GM19452 (cell line): ENCODE measurements around the gene ITGB8.

Experiments used
- ATAC-seq: cut with Tn5 transposase; IDR thresholded peaks from one replicate; pipeline ENCODE4 v1.9.1; 2021; ENCODE audit not compliant: unreplicated experiment

ITGB8 gene

GRCh38 chr7:20409961-20410360 is 79.3 kb downstream of the ITGB8 start:
- no peak for ATAC-seq

DNA sequence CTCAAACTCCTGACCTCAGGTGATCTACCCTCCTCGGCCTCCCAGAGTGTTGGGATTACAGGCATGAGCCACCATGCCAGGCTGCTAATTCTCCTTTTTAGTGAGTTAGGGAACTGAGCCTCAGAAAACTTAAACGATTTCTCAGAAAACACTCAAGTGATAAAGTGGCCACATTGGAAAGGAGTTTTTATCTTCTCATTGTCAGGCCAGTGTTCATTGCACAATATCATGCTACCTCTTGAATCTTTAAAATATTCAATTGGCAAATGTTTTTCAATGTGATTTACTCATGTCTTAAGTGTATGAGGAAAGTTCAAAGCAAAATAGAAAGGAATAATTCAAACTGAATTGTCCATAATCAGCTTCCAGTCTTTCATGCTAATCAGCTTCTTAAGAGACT is 80.7 kb downstream of the ITGB8 start:
- no peak for ATAC-seq

- ATAC-seq: no peak
These were observed 81.3 kb downstream of the ITGB8 start for GRCh38 chr7:20412032-20412431.

DNA sequence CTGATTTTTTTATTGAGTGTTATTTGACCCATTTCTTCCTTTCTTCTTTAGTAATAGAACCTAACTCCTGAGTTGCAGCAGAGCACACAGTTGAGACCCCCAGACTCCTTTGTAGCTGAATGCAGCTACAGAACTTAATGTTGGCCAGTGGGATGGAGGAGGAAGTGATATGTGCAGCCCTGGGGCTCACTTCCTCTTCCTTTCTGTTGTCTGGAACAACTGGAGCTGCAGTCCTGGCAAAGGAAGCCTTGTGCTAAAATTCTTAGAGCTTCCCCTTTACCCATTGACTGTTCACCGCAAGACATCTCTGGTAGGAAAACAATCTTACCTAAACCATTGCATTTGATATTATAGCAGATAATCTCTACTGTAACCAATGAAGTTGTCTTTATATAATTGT is 86.6 kb downstream of the ITGB8 start:
- ATAC-seq: no peak

GRCh38 chr7:20417675-20418382 is 87.1 kb downstream of the ITGB8 start:
- no peak for ATAC-seq

DNA sequence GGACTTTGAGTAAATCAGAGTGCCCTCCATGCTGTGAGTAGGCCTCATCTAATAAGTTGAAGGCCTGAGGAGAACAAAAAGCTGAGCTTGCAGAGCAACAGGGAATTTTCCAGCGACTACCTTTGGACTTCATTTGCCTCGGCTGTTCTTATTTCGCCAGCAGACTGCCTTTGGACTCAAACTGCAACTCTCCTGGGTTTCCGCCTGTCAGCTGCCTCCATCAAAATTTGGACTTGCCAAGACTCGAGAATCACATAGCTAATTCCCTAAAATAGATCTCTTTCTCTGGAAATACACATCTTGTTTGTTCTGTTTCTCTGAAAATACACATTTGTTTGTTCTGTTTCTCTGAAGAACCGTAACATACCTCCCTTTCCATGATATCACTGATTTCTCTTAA is 93.8 kb downstream of the ITGB8 start:
- ATAC-seq: no peak

DNA sequence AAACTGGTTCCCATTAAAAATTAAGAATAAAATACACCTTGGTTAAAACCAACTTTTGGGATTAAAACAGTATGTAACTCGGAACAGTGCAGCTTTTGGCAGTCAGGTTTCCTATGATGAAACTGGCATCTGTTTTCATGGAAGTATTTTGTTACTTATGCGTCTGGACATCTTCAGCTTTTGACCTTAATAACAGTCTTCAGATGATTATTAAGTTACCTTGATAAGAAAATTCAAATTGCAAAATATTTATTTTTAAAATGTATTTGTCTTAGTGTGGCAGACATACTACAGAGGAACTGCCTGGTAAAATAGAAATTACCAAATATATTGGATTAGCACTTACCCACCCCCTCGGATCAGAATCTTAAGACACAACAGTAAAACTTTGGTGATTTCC is 100.0 kb downstream of the ITGB8 start:
- ATAC-seq: no peak

- no peak for ATAC-seq
These were observed 100.4 kb downstream of the ITGB8 start for GRCh38 chr7:20431146-20431545.

DNA sequence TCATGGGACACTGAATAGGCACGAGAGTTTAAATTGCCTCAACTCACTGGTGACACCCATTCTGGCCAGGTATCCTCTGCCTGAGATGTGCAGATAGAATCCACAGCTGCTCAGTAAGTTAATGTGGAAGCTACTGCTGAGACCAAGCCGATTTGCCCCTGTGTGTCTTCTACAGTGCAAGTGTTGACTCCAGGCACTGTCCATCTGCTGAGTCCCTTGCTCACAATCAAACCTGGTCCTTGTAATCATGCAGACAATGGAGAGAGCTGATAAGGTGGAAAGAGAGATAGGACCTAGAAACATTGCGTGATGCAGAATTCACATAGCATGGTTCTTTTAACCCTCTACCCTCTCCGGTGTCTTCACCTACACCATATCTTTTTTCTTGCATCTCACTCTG is 101.4 kb downstream of the ITGB8 start:
- ATAC-seq: no peak

GRCh38 chr7:20435305-20435704 is 104.6 kb downstream of the ITGB8 start:
- no peak for ATAC-seq

DNA sequence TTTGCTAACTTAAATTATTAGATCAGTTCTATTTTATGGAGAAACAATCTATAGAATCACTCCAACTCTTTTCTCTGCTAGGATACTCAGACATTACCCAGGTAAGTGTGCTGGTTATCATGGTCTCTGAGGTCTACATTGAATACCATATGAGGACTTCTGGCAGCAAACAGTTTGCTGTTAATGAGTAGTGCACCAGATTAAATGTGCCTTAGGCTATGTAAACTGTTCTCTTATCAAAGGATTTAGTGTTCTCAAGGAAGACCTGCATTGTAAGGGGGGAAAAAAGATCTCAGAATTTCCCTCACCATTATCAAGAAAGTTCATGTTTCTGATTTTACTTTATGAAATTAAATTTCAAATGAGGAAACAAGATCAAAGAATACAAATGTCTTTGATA is 107.5 kb downstream of the ITGB8 start:
- peak; percentile 16 for ATAC-seq

GRCh38 chr7:20438694-20439376 is 108.1 kb downstream of the ITGB8 start:
- ATAC-seq: peak; percentile 88

DNA sequence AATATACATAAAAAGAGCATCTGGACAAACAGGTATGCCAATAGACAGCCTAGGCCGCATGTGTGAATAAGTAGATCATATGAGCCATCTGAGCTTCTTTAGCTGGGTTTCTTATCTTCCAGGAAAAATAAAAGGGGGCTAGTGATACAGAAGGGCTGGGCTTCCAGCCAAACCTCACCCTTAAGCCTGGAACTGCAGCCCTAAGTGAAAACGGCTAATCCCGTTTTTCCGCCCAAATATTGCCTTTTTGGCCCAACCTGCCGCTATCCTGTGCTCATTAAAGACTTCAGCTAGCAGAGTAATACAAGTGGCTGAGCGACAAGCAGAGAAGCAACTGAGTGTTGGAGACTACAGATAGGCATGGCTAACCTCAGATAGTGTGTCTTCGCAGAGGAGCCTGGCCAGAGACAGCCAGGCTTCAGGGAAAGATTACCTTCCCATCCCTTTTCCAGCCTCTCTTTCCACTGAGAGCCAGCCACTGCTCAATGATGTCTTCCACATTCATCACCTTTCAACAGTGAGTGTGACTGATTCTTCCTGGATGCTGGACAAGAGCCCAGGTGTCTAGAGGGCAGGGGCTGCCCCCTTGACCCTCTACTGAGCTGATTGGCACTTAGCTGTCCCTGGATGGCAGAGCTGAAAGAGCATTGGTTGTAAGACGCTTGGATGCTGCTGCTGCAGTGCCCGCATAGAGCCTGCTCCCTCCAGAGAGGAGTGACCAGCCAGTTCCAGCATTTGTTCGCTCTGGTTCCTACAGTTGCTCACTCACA is 108.9 kb downstream of the ITGB8 start:
- ATAC-seq: no peak

- no peak for ATAC-seq
These were observed 109.9 kb downstream of the ITGB8 start for GRCh38 chr7:20440472-20441105.

DNA sequence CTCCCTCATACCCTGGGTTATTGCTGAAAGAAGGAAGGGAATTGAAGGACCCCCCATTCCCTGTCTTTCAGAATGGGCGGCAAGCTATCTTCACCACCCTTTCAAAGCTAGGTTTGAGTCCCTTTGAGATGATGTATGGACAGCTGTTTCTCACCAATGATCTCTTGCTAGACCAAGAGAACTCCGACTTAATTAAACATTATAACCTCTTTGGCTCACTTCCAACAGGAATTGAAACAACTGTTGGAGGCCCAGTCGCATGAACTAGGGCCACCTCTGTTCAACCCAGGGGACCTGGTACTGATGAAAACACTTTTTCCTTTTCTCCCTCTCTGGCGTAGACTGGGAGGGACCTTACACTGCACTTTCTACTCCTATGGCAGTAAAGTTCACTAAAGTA is 110.6 kb downstream of the ITGB8 start:
- ATAC-seq: no peak

GRCh38 chr7:20441991-20442441 is 111.3 kb downstream of the ITGB8 start:
- ATAC-seq: no peak

- no peak for ATAC-seq
These were observed 112.3 kb downstream of the ITGB8 start for GRCh38 chr7:20442951-20443350.

- no peak for ATAC-seq
These were observed 113.5 kb downstream of the ITGB8 start for GRCh38 chr7:20444030-20444800.

DNA sequence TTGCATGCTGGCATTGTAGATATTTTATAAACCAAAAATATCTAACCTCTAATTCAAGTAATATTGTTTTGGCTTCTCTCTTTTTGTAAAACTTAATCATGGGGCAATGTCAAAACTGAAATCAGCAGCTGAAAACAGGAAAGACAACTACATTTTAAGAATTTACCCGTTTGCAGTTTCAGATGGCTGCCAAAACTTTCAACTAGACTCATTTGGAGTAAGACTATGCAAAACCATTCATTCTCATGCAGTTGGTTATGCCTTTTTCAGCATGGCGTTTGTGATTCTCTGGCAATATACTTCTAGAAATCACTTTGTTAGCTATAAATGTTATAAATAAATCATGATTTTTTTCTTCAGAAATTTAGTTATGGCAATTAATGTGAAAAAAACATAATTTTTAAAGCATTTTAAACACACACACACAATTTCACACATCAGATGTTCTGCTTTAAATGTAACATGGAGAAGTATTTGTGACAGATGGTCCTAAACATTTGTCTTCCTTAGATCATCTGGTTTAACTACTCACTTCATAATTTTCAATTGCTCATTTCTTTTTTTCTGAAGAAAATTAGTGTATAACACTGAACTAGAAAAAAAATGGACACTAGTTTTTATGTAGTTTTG is 116.4 kb downstream of the ITGB8 start:
- ATAC-seq: peak; percentile 80

GRCh38 chr7:20449176-20449575 is 118.5 kb downstream of the ITGB8 start:
- ATAC-seq: no peak
